PC-3 (cell line): ENCODE data around the gene DYNLT2. TPM values are rescaled to one million over a fixed set of nuclear protein-coding genes. Genes with fewer than 3 reads are reported as not detected.

Source experiments
- ATAC-seq: fragments of 200-7000 bp; cut with Tn5 transposase; 2 replicates; pipeline ENCODE4 v1.9.1; 2020; ENCODE audit warnings: mild to moderate bottlenecking, moderate library complexity
- BruUV-seq: library from RNA; stranded (reverse); fragments of 400-500 nt; replicated peaks from 2 replicates; lab custom pipeline; 2021; lab: Mats Ljungman, UMichigan
- CTCF ChIA-PET: fragments of 300-600 bp; sonication (Branson Sonifier 250); formaldehyde crosslinking; loops from one replicate; lab custom pipeline; 2022; ENCODE audit warnings: antibody characterized with exemption; lab: Charles Lee
- POLR2A ChIA-PET: fragments of 300-600 bp; sonication (Branson Sonifier 250); formaldehyde crosslinking; loops from one replicate; lab custom pipeline; 2022; ENCODE audit warnings: antibody characterized with exemption; ENCODE audit not compliant: unreplicated experiment; lab: Charles Lee
- DNase-seq: peaks from one replicate; pipeline ENCODE4 v3.0.0-alpha.2; 2015
- H2AFZ ChIP-seq: fragments of 300-600 bp; sonication (generic); 2 replicates; pipeline ENCODE4 v1.6.0; 2016; ENCODE audit warnings: antibody characterized with exemption, low read length
- H3F3A ChIP-seq: fragments of 300-600 bp; sonication (generic); one replicate; pipeline ENCODE4 v1.6.0; 2017; ENCODE audit warnings: antibody characterized with exemption, low read length, control low read depth, mild to moderate bottlenecking; ENCODE audit not compliant: unreplicated experiment
- H3K27ac ChIP-seq: fragments of 300-600 bp; sonication (generic); 2 replicates; pipeline ENCODE4 v1.5.1; 2016; ENCODE audit warnings: mild to moderate bottlenecking, low read length
- H3K27me3 ChIP-seq: fragments of 300-600 bp; sonication (generic); 2 replicates; pipeline ENCODE4 v1.6.1; 2016; ENCODE audit warnings: low read length, mixed read lengths
- H3K36me3 ChIP-seq: fragments of 300-600 bp; sonication (generic); 2 replicates; pipeline ENCODE4 v1.6.1; 2016; ENCODE audit warnings: low read depth, mixed run types, low read length, mixed read lengths
- H3K4me1 ChIP-seq: fragments of 300-600 bp; sonication (generic); 2 replicates; pipeline ENCODE4 v1.5.1; 2016; ENCODE audit warnings: low read length; ENCODE audit not compliant: insufficient read depth
- H3K4me2 ChIP-seq: fragments of 300-600 bp; sonication (generic); 2 replicates; pipeline ENCODE4 v1.6.0; 2016; ENCODE audit warnings: low read length
- H3K4me3 ChIP-seq: fragments of 300-600 bp; sonication (generic); 2 replicates; pipeline ENCODE4 v1.5.1; 2016; ENCODE audit warnings: mild to moderate bottlenecking, low read length, mixed read lengths
- H3K79me2 ChIP-seq: fragments of 300-600 bp; sonication (generic); 2 replicates; pipeline ENCODE4 v1.6.1; 2017; ENCODE audit warnings: low read length, mixed read lengths
- H3K9ac ChIP-seq: fragments of 300-600 bp; sonication (generic); 2 replicates; pipeline ENCODE4 v1.6.0; 2016; ENCODE audit warnings: mild to moderate bottlenecking, low read length
- H3K9me2 ChIP-seq: fragments of 300-600 bp; sonication (generic); replicated peaks from 2 replicates; pipeline ENCODE4 v1.6.1; 2016; ENCODE audit warnings: mixed run types, low read length, mixed read lengths
- H3K9me3 ChIP-seq: fragments of 300-600 bp; sonication (generic); 2 replicates; pipeline ENCODE4 v1.6.1; 2016; ENCODE audit warnings: low read length, mixed read lengths
- H4K20me1 ChIP-seq: fragments of 300-600 bp; sonication (generic); 2 replicates; pipeline ENCODE4 v1.6.1; 2016; ENCODE audit warnings: low read length, mixed read lengths
- EZH2 ChIP-seq: fragments of 300-600 bp; sonication (generic); IDR thresholded peaks from one replicate; pipeline ENCODE4 v1.6.1; 2017; ENCODE audit warnings: antibody characterized with exemption, mild to moderate bottlenecking, low read length; ENCODE audit not compliant: unreplicated experiment
- EZH2phosphoT487 ChIP-seq: fragments of 300-600 bp; sonication (generic); IDR thresholded peaks from 2 replicates; pipeline ENCODE4 v1.6.1; 2018; ENCODE audit warnings: mild to moderate bottlenecking, antibody characterized with exemption, low read length, borderline replicate concordance
- intact Hi-C: fragments of 100-400 bp; cut with micrococcal nuclease; formaldehyde crosslinking; loops from 2 replicates; pipeline ENCODE4 v1.9.0; 2023
- total RNA-seq: library from RNA; depleted of rRNA; stranded (reverse); fragments of >200 nt; gene quantifications from 2 replicates; pipeline ENCODE4 v1.2.3, GENCODE V29; 2014
- TF ChIP-seq, protein P1 (sequence below): fragments of 300-600 bp; sonication (generic); conservative IDR thresholded peaks from 2 replicates; pipeline ENCODE4 v1.5.1; 2017; ENCODE audit warnings: antibody characterized with exemption, low read depth, mild to moderate bottlenecking, low read length

Gene DYNLT2
- total RNA-seq, 1 experiment from 2014 or later: 0.51 TPM

DNA sequence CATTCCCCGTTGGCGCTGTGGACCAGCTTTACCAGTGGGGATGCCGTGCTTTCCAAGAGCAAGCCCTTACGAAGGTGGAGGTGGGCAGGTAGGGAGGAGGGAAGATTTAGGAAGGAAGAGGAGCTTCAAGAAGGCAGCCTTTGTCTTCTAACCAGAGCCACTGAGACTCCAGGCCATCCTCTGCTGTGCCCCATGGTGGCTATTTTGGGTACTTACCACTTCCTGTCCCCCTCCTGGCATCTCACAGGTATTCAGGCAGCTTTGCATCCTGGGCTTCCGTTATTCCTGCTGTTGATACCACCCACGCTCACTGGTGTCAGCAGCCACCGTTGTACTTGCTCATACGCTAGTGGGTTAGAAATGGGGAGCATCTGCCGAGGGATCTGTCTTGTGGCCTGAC lies 23.0 kb upstream of the DYNLT2 start:
- no peak overlapping the region for H3K9ac ChIP-seq
- ATAC-seq (no peak), DNase-seq (no peak)
- H3K4me3 ChIP-seq: no peak overlapping the region
- TF ChIP-seq, protein P1, sequence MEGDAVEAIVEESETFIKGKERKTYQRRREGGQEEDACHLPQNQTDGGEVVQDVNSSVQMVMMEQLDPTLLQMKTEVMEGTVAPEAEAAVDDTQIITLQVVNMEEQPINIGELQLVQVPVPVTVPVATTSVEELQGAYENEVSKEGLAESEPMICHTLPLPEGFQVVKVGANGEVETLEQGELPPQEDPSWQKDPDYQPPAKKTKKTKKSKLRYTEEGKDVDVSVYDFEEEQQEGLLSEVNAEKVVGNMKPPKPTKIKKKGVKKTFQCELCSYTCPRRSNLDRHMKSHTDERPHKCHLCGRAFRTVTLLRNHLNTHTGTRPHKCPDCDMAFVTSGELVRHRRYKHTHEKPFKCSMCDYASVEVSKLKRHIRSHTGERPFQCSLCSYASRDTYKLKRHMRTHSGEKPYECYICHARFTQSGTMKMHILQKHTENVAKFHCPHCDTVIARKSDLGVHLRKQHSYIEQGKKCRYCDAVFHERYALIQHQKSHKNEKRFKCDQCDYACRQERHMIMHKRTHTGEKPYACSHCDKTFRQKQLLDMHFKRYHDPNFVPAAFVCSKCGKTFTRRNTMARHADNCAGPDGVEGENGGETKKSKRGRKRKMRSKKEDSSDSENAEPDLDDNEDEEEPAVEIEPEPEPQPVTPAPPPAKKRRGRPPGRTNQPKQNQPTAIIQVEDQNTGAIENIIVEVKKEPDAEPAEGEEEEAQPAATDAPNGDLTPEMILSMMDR: no peak
- TF ChIP-seq EZH2phosphoT487 (no peak), EZH2 (no peak)
- H3K36me3 ChIP-seq: 0 out of 2 replicates have a peak, but pooled peaks cover 3% of the 10 kb centered on the region
- ChIA-PET POLR2A (no interaction called here), CTCF (no interaction called here)
- no peaks in the 10 kb centered on the region for H3K79me2 ChIP-seq
- BruUV-seq: no TSS peak
- H3F3A ChIP-seq: no peaks in the 10 kb centered on the region
- H3K9me3 ChIP-seq: no peaks in the 10 kb centered on the region
- intact Hi-C loops: no loop called here
- no peaks in the 10 kb centered on the region for H3K9me2 ChIP-seq
- no peaks in the 10 kb centered on the region for H3K4me1 ChIP-seq
- no peaks in the 10 kb centered on the region for H3K27me3 ChIP-seq
- no peak overlapping the region for H3K27ac ChIP-seq
- H3K4me2 ChIP-seq: no peak overlapping the region
- no peak overlapping the region for H2AFZ ChIP-seq
- H4K20me1 ChIP-seq: no peaks in the 10 kb centered on the region

DNA sequence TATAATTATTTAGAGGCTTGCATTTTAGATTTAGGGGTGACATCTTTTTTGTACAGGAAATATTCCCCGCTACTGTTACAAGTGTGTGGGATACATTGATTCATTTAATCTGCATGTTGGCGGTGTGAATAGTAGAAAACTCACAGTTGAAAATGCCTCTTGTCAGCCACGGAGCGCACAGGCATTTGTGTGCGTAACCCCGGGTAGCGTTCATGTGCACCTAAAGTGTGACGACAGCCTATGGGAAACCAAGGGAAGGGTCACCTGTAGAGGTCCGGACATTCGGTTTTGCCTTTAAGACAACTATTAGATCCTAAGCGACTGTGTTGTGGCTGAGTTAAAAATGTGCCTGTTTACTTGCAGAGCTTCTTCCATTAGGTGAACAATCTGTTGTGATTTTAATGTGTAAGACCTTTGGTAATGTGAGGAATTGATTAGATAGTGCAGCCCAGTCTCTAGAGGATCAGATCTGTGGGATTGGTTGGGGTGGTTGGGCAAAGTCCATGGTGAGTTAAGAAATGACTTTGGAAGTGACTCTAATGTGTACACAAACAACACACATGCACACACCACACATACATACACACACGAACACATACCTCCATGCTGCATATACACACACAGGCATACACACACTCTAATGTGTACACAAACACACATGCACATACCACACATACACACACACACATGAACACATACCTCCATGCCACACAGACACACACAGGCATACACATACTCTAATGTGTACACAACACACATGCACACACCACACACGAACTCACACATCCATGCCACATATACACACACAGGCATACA lies 15.8 kb upstream of the DYNLT2 start:
- no peak for ATAC-seq
- POLR2A ChIA-PET: no interaction called here
- intact Hi-C loops: no loop called here

More for the DNA sequence above, 15.8 kb upstream of the DYNLT2 start:
- Histone ChIP-seq H4K20me1 (no peaks in the 10 kb centered on the region), H3K4me2 (no peak overlapping the region), H3K27ac (no peak overlapping the region), H3F3A (no peaks in the 10 kb centered on the region), H3K4me1 (no peaks in the 10 kb centered on the region), H3K9me3 (no peaks in the 10 kb centered on the region), H3K27me3 (no peaks in the 10 kb centered on the region), H3K9me2 (no peaks in the 10 kb centered on the region), H3K9ac (no peak overlapping the region), H3K79me2 (no peaks in the 10 kb centered on the region), H3K4me3 (no peak overlapping the region), H2AFZ (no peak overlapping the region), H3K36me3 (peaks cover 6% of the 10 kb centered on the region)
- no peak for DNase-seq
- CTCF ChIA-PET: no interaction called here
- BruUV-seq: no TSS peak
- TF ChIP-seq, protein P1: no peak
- no peak for TF ChIP-seq EZH2phosphoT487
- no peak for TF ChIP-seq EZH2
